ENCODE data around the gene SYNDIG1. TPM values are rescaled to one million over a fixed set of nuclear protein-coding genes. Genes with fewer than 3 reads are reported as not detected.

SYNDIG1 gene
- total and polyA plus RNA-seq, 9 of the 15 experiments (the other 6 are each of a cell fraction or from before 2014, with no cell fraction given), result not detected

DNA sequence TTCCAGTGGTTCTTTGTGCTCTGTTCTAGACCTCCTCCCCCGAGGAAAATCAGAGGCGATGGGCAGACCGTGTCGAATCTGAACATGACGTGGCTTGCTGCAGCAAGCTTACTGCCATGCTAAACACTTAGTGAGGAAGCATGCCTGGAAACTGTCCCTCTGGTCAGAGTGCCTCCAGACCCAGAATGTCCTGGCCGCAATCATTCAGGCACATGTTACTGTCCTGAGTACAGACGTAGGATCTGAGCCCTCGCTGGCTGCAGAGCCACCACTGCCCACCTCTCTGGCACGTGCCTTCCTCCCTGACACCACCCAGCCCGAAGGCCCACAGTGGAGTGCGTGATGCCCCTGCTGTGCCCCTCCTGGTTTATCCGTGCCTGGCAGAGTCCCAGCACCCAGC is 163.6 kb downstream of the SYNDIG1 start:
- in situ Hi-C loops (cut with MboI), result no loop called here
- no peak for ATAC-seq
- Histone ChIP-seq H4K20me1 (replicated peaks; ENCODE audit: control insufficient read depth, insufficient read depth, low read length) (no peaks in the 10 kb centered on the region), H3K4me2 (ENCODE audit: insufficient read depth, low read length) (no peak overlapping the region), H3K27me3 (ENCODE audit: control insufficient read depth in 2 of 2, insufficient read depth in 2 of 2, low read length in 2 of 2) (peaks cover 0 to 1% of the 10 kb centered on the region in 2 experiments; a peak in 1 of 5 replicates), H3K9ac (ENCODE audit: insufficient read depth in 1 of 2, low read depth in 2 of 2, low read length in 2 of 2) (no peak overlapping the region), H3K9me1 (ENCODE audit: control insufficient read depth, insufficient read depth, low read length) (no peaks in the 10 kb centered on the region), H3K9me3 (replicated peaks; ENCODE audit: control insufficient read depth, insufficient read depth, low read depth, low read length) (no peaks in the 10 kb centered on the region), H3K27ac (ENCODE audit: extremely low read depth, low read depth, low read length) (no peak overlapping the region), H2AFZ (ENCODE audit: low read depth, low read length) (no peak overlapping the region), H3K79me2 (ENCODE audit: control insufficient read depth, insufficient read depth, low read length) (no peaks in the 10 kb centered on the region), H3K4me1 (replicated peaks in 1 of 2; ENCODE audit: control insufficient read depth in 2 of 2, insufficient read depth in 2 of 2, low read length in 2 of 2) (peaks cover 4 to 9% of the 10 kb centered on the region in 2 experiments; a peak in 4 of 5 replicates), H3K4me3 (no peak overlapping the region), H3K36me3 (ENCODE audit: control insufficient read depth, insufficient read depth, low read length) (no peaks in the 10 kb centered on the region)
- no TSS peak for BruUV-seq (replicated peaks)
- FAIRE-seq, result no peak
- ChIA-PET CTCF (ENCODE audit: low intra/inter-chr PET ratio) (no interaction called here), POLR2A (interaction anchor here (0.6 kb wide), 1 partner anchor 22 kb away, joined by 3 read pairs; no protein-coding TSS in a partner anchor)
- DNase-seq (ENCODE audit: extremely low read depth in 1 of 4, low spot score in 3 of 4), result no peak
- TF ChIP-seq, protein P1, sequence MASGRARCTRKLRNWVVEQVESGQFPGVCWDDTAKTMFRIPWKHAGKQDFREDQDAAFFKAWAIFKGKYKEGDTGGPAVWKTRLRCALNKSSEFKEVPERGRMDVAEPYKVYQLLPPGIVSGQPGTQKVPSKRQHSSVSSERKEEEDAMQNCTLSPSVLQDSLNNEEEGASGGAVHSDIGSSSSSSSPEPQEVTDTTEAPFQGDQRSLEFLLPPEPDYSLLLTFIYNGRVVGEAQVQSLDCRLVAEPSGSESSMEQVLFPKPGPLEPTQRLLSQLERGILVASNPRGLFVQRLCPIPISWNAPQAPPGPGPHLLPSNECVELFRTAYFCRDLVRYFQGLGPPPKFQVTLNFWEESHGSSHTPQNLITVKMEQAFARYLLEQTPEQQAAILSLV (tag; IDR thresholded peaks at IDR 0.05), result no peak
- TF ChIP-seq, protein P2, sequence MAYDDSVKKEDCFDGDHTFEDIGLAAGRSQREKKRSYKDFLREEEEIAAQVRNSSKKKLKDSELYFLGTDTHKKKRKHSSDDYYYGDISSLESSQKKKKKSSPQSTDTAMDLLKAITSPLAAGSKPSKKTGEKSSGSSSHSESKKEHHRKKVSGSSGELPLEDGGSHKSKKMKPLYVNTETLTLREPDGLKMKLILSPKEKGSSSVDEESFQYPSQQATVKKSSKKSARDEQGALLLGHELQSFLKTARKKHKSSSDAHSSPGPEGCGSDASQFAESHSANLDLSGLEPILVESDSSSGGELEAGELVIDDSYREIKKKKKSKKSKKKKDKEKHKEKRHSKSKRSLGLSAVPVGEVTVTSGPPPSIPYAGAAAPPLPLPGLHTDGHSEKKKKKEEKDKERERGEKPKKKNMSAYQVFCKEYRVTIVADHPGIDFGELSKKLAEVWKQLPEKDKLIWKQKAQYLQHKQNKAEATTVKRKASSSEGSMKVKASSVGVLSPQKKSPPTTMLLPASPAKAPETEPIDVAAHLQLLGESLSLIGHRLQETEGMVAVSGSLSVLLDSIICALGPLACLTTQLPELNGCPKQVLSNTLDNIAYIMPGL (CRISPR knock-in tag; IDR thresholded peaks at IDR 0.05), result no peak
- no peak for TF ChIP-seq GTF2A2 (tag; IDR thresholded peaks at IDR 0.05)
- TF ChIP-seq PHB (CRISPR knock-in tag; IDR thresholded peaks at IDR 0.05), result no peak
- TF ChIP-seq, protein P3, sequence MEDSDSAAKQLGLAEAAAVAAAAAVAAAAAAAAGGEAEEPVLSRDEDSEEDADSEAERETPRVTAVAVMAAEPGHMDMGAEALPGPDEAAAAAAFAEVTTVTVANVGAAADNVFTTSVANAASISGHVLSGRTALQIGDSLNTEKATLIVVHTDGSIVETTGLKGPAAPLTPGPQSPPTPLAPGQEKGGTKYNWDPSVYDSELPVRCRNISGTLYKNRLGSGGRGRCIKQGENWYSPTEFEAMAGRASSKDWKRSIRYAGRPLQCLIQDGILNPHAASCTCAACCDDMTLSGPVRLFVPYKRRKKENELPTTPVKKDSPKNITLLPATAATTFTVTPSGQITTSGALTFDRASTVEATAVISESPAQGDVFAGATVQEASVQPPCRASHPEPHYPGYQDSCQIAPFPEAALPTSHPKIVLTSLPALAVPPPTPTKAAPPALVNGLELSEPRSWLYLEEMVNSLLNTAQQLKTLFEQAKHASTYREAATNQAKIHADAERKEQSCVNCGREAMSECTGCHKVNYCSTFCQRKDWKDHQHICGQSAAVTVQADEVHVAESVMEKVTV (CRISPR knock-in tag; IDR thresholded peaks at IDR 0.05), result no peak
- no peak for TF ChIP-seq ELF1 (tag; IDR thresholded peaks at IDR 0.05)
- TF ChIP-seq SRSF7 (optimal IDR thresholded peaks at IDR 0.05; ENCODE audit: low read depth, low read length), result no peak
- TF ChIP-seq BCL6 (CRISPR knock-in tag; IDR thresholded peaks at IDR 0.05), result no peak
- no peak for TF ChIP-seq BRF1 (IDR thresholded peaks at IDR 0.05; ENCODE audit: borderline replicate concordance, extremely low read depth, insufficient read length)
- TF ChIP-seq, protein P4, sequence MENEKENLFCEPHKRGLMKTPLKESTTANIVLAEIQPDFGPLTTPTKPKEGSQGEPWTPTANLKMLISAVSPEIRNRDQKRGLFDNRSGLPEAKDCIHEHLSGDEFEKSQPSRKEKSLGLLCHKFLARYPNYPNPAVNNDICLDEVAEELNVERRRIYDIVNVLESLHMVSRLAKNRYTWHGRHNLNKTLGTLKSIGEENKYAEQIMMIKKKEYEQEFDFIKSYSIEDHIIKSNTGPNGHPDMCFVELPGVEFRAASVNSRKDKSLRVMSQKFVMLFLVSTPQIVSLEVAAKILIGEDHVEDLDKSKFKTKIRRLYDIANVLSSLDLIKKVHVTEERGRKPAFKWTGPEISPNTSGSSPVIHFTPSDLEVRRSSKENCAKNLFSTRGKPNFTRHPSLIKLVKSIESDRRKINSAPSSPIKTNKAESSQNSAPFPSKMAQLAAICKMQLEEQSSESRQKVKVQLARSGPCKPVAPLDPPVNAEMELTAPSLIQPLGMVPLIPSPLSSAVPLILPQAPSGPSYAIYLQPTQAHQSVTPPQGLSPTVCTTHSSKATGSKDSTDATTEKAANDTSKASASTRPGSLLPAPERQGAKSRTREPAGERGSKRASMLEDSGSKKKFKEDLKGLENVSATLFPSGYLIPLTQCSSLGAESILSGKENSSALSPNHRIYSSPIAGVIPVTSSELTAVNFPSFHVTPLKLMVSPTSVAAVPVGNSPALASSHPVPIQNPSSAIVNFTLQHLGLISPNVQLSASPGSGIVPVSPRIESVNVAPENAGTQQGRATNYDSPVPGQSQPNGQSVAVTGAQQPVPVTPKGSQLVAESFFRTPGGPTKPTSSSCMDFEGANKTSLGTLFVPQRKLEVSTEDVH (IDR thresholded peaks at IDR 0.05; ENCODE audit: low read depth, partially characterized antibody), result no peak
- intact Hi-C loops (cut with micrococcal nuclease), result no loop called here
- 10% methylated on average over 9 of the region's 12 CpGs for WGBS (ENCODE audit: insufficient coverage, low coverage, missing lambda C conversion rate)
